ENCODE measurements around the gene ALPP.
"Not testable (repeated sequence)": the region's sequence is repeated elsewhere in the genome, so short reads cannot be mapped to it uniquely, and the experiment has no call there.

ALPP gene

GRCh38 chr2:232379610-232380590 is 1.3 kb downstream of the ALPP start:
- not testable (repeated sequence) for DNase-seq; H3K36me3 Mint-ChIP-seq (ENCODE audit: low read depth); H3K4me1 Mint-ChIP-seq; H3K9me3 Mint-ChIP-seq; H3K4me3 Mint-ChIP-seq; H3K27ac Mint-ChIP-seq
- peaks cover 40% of the 10 kb centered on the region for H3K27me3 Mint-ChIP-seq (ENCODE audit: low read depth, poor library complexity)

DNA sequence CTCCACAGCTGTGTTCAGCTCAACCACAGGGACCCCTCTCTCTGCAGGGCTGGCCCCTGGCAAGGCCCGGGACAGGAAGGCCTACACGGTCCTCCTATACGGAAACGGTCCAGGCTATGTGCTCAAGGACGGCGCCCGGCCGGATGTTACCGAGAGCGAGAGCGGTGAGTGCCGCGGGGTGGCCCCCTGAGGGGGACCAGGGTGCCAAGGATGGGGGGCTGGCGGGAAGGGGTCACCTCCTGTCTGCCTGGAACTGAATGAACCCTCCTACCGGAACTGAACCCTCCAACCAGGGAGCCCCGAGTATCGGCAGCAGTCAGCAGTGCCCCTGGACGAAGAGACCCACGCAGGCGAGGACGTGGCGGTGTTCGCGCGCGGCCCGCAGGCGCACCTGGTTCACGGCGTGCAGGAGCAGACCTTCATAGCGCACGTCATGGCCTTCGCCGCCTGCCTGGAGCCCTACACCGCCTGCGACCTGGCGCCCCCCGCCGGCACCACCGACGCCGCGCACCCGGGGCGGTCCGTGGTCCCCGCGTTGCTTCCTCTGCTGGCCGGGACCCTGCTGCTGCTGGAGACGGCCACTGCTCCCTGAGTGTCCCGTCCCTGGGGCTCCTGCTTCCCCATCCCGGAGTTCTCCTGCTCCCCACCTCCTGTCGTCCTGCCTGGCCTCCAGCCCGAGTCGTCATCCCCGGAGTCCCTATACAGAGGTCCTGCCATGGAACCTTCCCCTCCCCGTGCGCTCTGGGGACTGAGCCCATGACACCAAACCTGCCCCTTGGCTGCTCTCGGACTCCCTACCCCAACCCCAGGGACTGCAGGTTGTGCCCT is 2.9 kb downstream of the ALPP start:
- H3K9me3 Mint-ChIP-seq, result peaks cover 19% of the 10 kb centered on the region
- H3K4me1 Mint-ChIP-seq; H3K36me3 Mint-ChIP-seq (ENCODE audit: low read depth); H3K4me3 Mint-ChIP-seq; DNase-seq; H3K27ac Mint-ChIP-seq: not testable (repeated sequence)
- H3K27me3 Mint-ChIP-seq (ENCODE audit: low read depth, poor library complexity), result peaks cover 45% of the 10 kb centered on the region

DNA sequence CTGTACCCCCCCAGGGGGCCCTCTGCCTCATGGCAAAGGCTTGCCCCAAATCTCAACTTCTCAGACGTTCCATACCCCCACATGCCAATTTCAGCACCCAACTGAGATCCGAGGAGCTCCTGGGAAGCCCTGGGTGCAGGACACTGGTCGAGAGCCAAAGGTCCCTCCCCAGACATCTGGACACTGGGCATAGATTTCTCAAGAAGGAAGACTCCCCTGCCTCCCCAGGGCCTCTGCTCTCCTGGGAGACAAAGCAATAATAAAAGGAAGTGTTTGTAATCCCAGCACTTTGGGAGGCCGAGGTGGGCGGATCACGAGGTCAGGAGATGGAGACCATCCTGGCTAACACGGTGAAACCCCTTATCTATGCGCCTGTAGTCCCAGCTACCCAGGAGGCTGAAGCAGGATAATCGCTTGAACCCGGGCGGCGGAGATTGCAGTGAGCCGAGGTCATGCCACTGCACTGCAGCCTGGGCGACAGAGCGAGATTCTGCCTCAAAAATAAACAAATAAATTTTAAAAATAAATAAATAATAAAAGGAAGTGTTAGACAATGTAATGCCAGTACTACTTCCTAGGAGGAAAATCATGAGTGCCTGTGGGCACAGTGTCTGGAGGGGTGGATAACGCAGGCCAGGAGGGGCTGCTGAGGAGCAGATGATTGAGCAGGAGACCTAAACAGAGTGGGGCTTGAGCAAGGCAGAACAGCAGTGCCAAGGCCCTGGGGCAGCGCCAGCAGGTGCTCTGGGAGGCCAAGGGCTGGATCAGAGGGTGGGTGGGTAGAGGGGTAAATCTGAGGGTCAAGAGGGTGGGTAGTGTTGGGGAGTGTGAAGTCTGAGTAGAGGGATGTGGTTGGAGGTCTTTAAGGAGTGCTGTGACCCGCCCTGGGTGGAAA is 4.0 kb downstream of the ALPP start:
- no peak overlapping the region for H3K4me3 Mint-ChIP-seq
- H3K9me3 Mint-ChIP-seq, result peaks cover 19% of the 10 kb centered on the region
- H3K27ac Mint-ChIP-seq, result no peak overlapping the region
- peaks cover 57% of the 10 kb centered on the region for H3K27me3 Mint-ChIP-seq (ENCODE audit: low read depth, poor library complexity)
- H3K36me3 Mint-ChIP-seq (ENCODE audit: low read depth), result no peaks in the 10 kb centered on the region
- no peak for DNase-seq
- no peaks in the 10 kb centered on the region for H3K4me1 Mint-ChIP-seq
- TF ChIP-seq, protein P1, sequence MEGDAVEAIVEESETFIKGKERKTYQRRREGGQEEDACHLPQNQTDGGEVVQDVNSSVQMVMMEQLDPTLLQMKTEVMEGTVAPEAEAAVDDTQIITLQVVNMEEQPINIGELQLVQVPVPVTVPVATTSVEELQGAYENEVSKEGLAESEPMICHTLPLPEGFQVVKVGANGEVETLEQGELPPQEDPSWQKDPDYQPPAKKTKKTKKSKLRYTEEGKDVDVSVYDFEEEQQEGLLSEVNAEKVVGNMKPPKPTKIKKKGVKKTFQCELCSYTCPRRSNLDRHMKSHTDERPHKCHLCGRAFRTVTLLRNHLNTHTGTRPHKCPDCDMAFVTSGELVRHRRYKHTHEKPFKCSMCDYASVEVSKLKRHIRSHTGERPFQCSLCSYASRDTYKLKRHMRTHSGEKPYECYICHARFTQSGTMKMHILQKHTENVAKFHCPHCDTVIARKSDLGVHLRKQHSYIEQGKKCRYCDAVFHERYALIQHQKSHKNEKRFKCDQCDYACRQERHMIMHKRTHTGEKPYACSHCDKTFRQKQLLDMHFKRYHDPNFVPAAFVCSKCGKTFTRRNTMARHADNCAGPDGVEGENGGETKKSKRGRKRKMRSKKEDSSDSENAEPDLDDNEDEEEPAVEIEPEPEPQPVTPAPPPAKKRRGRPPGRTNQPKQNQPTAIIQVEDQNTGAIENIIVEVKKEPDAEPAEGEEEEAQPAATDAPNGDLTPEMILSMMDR (IDR thresholded peaks at IDR 0.05), result no peak

DNA sequence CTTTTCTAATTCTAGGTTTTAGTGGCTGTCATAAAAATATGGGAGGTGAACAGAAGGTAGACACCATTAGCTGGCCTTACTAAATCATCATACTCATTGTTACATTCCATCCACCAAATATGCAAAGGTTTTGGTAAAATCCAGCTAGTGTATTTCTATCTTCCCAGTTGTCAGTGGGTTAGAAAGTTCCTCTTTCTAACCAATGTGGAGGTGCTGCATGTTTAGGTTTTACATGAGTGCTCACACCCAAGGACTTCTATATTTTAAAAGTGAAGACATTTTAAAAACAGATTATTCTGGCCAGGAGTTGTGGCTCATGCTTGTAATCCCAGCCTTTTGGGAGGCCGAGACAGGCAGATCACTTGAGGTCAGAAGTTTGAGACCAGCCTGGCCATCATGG is 5.9 kb downstream of the ALPP start:
- Mint-ChIP-seq H3K36me3 (ENCODE audit: low read depth) (no peaks in the 10 kb centered on the region), H3K4me1 (peaks cover 5% of the 10 kb centered on the region), H3K27me3 (ENCODE audit: low read depth, poor library complexity) (peaks cover 76% of the 10 kb centered on the region), H3K4me3 (no peak overlapping the region), H3K9me3 (peaks cover 19% of the 10 kb centered on the region), H3K27ac (no peak overlapping the region)
- TF ChIP-seq, protein P1 (IDR thresholded peaks at IDR 0.05), result no peak
- no peak for DNase-seq

GRCh38 chr2:232385058-232385457 is 6.5 kb downstream of the ALPP start:
- DNase-seq; H3K36me3 Mint-ChIP-seq (ENCODE audit: low read depth); H3K4me1 Mint-ChIP-seq; H3K27ac Mint-ChIP-seq; H3K4me3 Mint-ChIP-seq: not testable (repeated sequence)
- peaks cover 82% of the 10 kb centered on the region for H3K27me3 Mint-ChIP-seq (ENCODE audit: low read depth, poor library complexity)
- H3K9me3 Mint-ChIP-seq, result peaks cover 19% of the 10 kb centered on the region

DNA sequence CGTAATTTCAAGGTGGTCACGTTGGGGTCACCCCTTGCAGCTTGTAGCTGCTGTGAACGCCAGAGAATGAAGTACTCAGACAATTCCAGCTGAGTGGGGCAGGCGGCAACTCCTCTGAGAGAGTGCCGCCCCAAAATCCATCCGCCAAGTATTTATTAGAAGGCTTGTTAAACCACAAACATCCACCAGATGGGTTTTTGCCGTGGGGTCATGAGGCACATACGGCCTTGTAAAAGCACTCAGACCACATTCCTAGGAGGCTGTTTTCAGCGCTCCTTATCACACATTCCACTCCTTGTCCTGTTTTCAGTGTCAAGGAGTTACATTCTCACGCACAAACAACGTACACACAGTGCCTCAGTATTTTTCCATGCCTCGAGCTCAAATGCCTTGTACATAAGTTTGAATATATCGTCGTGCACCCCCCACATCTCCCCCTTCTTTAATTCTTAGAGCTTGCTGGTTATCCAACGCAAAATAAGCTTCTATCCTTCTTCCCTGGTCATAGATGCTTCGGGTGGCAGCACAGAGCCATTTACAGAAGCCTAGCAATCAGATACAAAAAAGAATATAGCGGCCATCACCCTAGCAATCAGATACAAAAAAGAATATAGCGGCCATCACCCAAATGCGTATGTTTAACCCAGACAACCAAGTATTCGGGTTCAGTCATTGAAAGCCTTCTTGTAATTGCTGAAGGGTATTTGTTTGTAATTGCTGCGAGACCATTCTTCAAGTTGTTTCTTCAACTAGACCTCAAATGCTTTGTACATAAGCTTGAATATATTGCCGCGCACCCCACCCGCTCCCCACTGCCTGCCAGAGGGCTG is 7.3 kb downstream of the ALPP start:
- Mint-ChIP-seq H3K9me3 (peaks cover 19% of the 10 kb centered on the region), H3K36me3 (ENCODE audit: low read depth) (no peaks in the 10 kb centered on the region), H3K4me3 (peak overlapping the region; percentile 71), H3K4me1 (peaks cover 5% of the 10 kb centered on the region), H3K27ac (no peak overlapping the region), H3K27me3 (ENCODE audit: low read depth, poor library complexity) (peaks cover 90% of the 10 kb centered on the region)
- DNase-seq, result no peak
- TF ChIP-seq, protein P1 (IDR thresholded peaks at IDR 0.05), result no peak

All from nephron progenitor cell (in vitro differentiated cells).